AG10803 (cell line): Measurements from ENCODE around the gene METRN.
"Not testable (repeated sequence)": the region's sequence is repeated elsewhere in the genome, so short reads cannot be mapped to it uniquely, and the experiment has no call there.

Experiments
- DNase-seq: peaks from one replicate; pipeline ENCODE4 v3.0.0; 2010; ENCODE audit warnings: low read depth
- H3K4me3 ChIP-seq: 2 replicates; pipeline ENCODE4 v1.5.1; 2011; ENCODE audit warnings: mild to moderate bottlenecking, low read length, control low read depth
- TF ChIP-seq, protein P1 (sequence below): conservative IDR thresholded peaks from 2 replicates; pipeline ENCODE4 v1.5.1; 2011; ENCODE audit warnings: mild to moderate bottlenecking, low read length, control low read depth, inconsistent platforms

The METRN gene

GRCh38 chr16:739560-740458, 24.9 kb downstream of the METRN start:
- TF ChIP-seq, protein P1, sequence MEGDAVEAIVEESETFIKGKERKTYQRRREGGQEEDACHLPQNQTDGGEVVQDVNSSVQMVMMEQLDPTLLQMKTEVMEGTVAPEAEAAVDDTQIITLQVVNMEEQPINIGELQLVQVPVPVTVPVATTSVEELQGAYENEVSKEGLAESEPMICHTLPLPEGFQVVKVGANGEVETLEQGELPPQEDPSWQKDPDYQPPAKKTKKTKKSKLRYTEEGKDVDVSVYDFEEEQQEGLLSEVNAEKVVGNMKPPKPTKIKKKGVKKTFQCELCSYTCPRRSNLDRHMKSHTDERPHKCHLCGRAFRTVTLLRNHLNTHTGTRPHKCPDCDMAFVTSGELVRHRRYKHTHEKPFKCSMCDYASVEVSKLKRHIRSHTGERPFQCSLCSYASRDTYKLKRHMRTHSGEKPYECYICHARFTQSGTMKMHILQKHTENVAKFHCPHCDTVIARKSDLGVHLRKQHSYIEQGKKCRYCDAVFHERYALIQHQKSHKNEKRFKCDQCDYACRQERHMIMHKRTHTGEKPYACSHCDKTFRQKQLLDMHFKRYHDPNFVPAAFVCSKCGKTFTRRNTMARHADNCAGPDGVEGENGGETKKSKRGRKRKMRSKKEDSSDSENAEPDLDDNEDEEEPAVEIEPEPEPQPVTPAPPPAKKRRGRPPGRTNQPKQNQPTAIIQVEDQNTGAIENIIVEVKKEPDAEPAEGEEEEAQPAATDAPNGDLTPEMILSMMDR: no peak
- peak overlapping the region; percentile 73 for H3K4me3 ChIP-seq
- no peak for DNase-seq

DNA sequence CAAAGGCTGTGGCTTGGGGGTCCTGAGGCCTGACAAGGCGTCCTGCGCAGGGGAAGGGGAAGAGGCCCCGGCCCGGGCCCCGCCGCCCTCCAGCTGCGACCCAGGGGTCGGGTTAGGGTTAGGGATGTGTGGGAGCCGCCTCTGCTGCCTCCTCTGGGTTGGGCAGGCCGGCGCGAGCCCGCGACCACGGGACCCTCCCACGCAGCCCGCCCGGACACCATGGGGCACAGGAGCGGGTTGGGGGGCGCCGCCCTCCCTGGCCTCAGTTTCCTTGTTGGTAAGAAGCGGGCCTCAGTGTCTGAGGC, 25.5 kb downstream of the METRN start:
- H3K4me3 ChIP-seq: peak overlapping the region; percentile 73
- TF ChIP-seq, protein P1: no peak
- DNase-seq: no peak

DNA sequence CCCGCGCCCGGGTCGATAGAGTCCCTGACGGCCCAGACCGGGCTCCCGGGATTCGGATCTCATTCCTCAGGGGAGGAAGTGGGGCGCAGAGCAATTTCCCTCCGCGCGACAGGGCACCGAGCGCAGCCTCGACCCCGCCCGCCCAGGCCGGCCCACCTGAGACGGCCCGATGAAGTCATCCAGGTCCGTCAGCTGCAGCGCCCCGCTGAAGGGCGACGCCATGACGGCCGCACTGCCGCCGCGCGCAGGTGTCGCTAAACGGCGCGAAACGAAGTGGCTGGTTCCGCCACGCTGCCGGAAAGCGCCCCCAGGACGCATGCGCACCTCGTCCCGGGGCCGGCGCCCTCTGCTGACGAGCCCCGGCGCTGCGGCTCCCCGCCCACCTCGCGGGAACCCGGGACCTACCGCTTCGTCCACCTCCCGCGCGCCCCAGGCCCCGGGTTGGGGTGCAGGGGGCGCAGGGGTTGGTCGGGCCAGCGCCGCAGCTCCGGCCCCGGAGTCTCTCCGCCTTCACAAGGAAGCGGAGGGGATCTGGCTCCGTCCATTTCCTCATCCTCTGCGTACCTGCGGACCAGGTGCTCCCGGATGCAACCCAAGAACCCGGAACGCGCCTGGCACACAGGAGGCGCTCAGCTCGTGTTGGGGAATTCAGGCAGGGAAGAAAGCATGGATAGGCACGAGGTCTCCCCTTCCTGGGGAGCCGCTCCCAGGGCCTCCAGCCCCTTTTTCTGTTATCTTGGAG, 26.0 kb downstream of the METRN start, which contains the start of gene CIAO3:
CIAO3 (minus strand) TSS at position 234 of the 742 bp plus-strand sequence; CDS start at position 222, 12 bp downstream.
- peak within 1 kb of the TSS; percentile 73 for H3K4me3 ChIP-seq
- DNase-seq: peak; percentile 90
- TF ChIP-seq, protein P1: peak; percentile 50

DNA sequence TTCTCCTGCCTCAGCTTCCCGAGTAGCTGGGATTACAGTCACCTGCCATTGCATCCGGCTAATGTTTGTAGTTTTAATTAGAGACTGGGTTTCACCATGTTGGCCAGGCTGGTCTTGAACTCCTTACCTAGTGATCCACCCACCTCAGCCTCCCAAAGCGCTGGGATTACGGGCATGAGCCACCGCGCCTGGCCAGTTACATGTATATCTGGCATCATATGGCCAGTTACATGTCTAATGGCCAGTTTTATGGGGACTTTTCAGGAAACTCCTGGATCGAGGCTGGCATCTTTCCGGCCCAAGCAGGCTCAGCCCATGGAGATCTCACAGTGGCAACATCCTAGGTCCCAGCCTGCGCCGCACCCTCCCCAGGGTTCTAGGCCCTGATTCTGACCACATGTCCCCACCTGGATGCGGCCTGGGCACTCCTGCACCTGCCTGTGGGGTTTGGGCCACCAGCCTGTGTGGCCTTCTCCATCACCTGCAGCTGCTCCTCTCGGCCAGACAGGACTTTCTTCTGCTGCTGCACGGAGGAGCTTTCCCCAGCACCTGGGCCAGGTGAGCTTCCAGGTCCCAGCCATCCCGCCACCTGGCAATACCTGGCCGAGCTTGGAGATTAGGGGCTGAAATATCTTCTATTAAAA, 27.2 kb downstream of the METRN start:
- no peak for DNase-seq
- H3K4me3 ChIP-seq: no peak overlapping the region
- TF ChIP-seq, protein P1: no peak

GRCh38 chr16:742894-743293, 28.0 kb downstream of the METRN start:
- H3K4me3 ChIP-seq, DNase-seq: not testable (repeated sequence)

DNA sequence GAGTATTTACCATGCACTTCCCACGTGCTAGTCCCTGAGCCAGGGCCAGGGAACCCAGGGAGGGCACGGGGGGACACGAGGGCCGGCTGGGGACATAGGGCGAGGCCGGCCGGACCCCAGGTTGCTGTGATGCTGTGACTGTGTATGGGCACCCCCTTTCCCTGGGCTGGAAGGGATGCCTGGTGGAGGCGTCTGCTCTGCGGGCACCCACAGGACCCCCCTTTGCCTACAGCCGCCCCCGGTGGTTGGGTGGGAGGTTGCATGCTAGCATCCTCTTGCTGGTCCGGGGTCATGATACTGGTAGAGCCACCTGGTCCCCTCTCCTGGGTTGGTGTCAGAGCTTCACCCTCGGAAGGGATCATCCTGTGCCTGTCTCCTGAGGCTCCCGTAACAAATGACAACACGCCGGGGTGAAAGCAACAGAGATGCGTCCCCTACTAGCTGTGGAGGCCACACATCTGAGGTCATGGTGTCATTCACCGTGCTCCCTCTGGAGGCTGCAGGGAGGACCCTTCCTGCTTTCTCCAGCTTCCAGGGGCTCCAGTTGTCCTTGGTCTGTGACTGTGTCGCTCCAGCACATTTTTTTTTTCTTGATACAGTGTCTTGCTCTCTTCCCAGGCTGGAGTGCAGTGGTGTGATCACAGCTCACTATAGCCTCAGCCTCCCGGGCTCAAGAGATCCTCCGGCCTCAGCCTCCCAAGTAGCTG, 29.0 kb downstream of the METRN start:
- TF ChIP-seq, protein P1: no peak
- DNase-seq: no peak
- H3K4me3 ChIP-seq: no peak overlapping the region

GRCh38 chr16:745739-746138, 30.8 kb downstream of the METRN start:
- TF ChIP-seq, protein P1: peak; percentile 8; the same call in 1 of the 2 replicates
- no peak for DNase-seq
- H3K4me3 ChIP-seq: no peak overlapping the region
